Dermis blood vessel endothelial cell (primary cell): ENCODE data around the gene NTN5. TPM values are rescaled to one million over a fixed set of nuclear protein-coding genes. Genes with fewer than 3 reads are reported as not detected.
"Not testable (repeated sequence)": the region's sequence is repeated elsewhere in the genome, so short reads cannot be mapped to it uniquely, and the experiment has no call there.

Experiments
- DNase-seq: peaks from one replicate; pipeline ENCODE4 v3.0.0; 2010
- total RNA-seq: library from RNA; depleted of rRNA; stranded (reverse); fragments of >200 nt; gene quantifications from 2 replicates; pipeline ENCODE4 v1.2.3, GENCODE V29; 2014

NTN5 gene
- total RNA-seq, 1 donor from 2014 or later: not detected

DNA sequence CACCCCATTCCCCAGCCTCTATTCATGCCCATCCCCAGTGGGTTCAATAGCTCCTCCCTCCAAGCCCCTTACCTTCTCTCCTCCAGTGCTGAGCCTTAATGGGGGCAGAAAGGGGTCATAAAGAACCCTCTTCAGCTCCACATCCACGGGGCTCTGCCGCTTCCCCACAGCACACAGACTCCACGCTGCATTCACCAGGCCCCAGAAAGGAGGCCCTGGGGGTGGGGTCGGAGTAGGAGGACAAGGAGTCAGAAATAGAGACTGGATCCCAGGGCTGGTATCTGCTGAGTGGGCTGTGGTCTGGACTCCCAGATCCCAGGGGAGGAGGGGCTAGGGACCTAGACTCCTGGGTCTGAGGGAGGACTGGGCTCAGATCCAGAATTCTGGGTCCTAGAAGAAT is 28.5 kb downstream of the NTN5 start:
- no peak for DNase-seq

GRCh38 chr19:48642862-48643261 is 30.0 kb downstream of the NTN5 start:
- DNase-seq: no peak

DNA sequence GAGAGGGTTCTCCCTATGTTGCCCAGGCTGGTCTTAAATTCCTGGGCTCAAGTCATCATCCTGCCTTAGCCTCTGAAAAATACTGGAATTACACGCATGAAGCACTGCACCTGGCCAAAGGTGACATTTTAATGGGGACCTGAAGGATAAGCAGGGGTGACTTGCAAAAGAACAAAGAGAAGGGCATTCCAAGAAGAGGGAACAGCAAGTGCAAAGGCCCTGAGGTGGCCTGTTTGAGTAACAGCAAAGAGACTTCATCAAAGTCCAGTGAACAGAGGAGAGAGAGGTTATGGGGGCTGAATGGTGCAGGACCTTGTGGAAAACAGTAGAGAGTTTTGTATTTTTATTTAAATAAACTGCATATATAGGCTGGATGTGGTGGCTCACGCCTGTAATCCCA is 31.0 kb downstream of the NTN5 start:
- DNase-seq: no peak

DNA sequence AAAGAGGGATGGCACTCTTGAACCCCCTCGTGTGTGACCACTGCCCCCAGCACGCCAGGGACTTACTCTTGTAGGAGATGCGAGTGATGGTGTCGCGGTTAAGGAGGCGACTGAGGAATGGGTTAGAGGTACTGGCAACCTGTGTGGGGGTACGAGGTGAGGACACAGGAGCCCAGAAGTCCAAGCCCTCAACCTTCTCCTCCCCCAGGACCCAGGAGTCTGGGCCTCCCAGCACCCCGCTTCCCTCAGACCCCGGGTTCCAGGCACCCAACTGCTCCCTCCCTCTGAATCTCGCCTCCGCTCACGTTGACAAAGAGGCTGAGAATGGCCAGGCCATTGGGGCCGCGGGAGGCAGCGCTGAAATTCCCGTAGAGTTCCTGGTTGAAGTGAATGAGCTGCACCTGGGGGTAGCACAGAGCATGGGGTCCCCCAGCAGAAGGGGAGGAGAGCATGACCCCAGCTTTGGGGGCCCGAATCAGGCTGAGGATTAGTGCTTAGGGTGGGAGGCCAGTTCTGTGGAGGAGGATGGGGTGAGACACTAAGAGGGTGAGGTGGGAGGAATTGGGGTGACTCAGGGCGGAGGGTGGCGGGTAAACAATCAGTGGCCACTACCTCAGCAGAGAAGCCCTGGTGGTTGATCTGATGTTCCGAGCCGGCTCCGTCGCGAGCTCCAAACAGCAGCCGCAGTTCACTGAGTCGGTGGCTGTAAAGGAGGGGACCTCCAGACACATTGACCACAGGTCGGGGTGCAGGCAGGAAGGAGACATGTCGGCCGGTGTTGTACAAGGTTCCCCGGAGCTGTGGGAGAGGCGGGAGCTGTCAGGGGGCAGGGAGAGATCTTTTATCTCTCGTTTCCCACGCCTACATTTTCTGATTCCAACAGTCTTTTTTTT is 33.1 kb downstream of the NTN5 start:
- no peak for DNase-seq

DNA sequence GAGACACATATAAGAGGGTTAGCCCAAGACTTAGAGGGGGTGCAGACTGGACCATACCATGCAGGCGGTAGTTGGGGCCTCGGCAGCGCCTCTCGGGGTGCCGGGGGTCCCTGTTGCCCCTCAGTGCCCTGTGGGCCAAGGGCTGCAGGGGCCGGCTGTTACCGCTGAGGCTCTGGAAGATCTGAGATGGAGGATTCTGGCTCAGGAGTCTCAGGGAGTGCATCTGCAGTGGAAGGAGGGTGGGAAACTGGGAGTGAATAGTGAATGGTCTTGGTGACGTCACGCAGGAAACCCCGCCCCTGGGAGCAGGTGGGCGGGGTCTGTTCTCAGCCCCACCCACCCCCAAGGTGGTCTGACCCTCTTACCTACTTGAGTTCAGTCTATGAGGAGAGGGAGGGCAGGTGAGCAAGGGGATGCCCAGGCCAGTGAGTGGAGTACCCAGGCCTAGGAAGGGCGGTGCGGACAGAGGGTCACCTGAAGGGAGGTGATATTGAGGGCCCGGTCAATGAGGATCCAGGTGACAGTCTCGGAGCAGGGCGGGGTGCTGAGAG is 33.9 kb downstream of the NTN5 start:
- peak; percentile 23 for DNase-seq

DNA sequence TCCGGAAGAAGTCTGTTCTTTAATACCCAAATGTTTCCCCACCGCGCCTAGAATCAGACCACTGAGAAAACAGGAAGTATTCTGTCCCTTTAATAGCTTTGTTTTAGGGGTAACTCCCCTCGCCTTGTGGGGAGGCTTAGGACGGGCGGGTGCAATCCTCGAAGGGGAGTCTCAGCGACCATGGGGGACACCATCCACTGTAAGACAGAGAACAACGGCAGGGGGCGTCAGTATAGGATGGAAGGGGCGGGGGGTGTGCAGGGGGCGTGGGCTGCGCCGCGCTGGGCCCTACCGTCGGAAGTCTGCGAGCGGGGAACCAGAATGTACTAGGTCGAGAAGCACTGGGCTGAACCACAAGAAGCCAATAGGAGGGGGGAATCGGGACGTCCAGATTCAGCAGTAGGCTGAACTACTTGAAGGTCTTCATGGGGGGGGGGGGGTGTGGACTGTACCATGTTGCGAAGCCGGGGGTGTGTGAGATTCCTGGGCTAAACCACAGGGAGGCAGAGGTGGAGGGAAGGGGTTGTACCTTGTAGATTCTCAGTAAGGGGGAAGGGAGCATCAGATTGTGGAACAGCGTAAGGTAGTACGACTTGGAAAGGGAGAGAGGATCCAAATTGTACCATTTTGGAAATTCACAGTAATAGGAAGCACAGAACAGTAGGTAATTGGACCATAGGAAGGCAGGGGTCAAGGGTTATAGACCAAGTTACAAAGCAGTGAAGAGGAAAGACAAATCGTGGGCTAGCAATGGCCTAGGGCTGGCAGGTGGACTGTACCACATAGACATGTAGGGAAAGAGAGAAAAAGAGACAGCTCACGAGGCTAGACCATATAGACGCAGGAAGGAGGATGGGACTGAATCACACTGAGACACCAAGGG is 34.6 kb downstream of the NTN5 start:
- DNase-seq: peak; percentile 96

- DNase-seq: peak; percentile 98
Measured at GRCh38 chr19:48637449-48637947, 35.3 kb downstream of the NTN5 start.

DNA sequence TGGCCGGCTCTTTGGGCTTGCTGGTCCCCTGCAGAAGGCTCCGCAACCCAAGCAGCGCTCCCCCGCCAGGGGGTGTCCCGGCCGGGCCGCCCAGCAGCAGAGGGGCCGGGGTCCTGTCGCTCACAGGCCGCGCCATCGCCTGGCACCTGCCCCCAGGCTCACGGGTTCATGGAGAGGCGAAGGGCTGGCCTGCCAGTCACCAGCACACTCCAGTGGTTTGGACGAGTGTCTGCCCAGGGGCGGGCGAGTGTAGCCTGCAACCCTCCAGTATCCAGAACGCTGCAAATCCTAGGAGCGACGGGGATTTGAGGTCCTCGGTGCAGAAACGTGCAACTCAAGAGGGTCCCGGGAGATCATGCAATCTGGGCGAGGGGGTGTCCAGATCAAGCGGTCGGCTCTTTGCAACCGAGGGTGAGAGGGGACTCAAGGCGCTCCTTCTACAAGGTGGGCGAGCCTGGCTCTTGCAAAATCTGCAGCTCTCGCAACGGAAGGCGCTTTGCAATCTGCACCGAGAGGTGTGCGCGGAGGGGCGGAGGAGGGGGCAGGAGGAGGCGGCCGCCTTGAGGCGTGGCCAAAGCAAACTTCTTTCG is 35.9 kb downstream of the NTN5 start, which contains the start of gene DBP:
Gene DBP (minus strand): TSS at position 521 of the 590 bp plus-strand sequence. CDS start 385 bp downstream, at position 136.
- DNase-seq: no peak

DNA sequence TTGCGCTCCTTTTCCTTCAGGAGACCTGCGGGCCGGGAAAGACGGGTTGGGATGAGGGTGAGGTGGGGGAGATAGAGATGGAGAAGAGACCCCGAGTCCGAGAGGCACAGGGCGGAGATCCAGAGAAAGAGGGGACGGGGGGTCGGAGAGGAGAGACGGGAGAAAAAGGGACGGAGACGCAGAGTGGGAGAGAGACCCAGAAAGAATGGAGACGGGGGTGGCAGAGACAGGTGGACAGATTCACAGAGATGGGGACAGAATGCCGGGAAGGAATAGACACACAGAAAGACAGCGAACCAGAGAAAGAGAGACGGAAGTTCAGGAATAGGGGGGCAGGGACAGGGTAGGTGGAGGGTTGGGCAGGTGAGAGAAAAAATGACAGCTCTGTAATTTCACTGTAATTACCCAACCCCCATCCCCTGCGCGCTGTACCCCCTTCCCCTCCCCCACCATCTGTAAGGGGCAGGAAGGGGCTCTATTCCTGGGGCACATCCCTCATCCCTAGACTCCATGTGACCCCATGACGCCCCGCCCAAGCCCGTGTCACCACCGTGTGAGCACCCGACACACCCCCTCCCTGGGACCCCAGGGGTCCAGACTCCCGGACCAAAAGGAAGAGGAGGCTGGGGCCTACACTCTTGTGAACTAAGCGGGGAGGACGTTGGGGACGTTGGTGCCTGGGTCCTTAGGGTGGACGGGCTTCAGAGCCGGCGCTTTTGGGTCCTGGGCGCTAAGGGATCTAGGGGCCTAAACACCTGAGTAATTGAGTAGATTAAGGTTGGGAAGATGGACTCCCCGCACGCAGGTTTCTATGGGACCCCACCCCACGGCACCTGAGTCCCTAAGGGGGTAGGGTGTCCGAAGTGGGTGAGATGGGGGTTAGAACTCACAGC is 36.6 kb downstream of the NTN5 start:
- DNase-seq: no peak

DNA sequence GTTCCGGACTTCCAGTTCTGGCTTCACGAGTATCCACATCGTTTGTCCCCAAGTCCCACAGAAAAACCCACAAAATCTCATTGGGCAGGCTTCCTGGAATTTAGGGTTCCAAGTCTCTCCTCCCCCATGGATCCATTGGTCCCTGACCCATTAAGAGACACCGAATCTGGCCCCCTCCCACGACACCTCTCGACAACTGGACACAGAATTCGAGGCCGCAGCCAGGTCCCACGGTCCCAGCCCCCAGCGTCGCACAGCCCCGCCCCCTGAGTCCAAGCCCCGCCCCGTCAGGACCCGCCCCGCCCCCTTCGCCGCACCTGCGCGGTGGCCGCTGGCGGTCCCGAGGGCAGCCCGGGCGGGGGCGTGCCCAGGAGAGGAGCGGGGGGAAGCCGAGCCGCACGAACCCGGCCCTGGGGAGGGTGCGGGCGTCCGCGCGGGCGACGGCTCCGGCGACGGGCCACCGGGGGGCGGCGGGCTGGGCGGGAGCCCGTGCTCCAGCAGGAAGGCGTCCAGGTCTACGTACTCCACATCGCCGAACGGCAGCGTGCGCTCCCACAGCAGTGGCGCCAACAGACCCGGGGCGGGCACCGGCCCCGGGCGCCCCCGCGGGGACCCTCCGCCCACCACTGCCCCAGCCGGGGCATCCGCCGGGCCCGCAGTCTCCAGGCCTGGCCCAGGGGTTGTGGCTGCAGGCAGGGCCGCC is 37.4 kb downstream of the NTN5 start:
- DNase-seq: peak; percentile 66

DNA sequence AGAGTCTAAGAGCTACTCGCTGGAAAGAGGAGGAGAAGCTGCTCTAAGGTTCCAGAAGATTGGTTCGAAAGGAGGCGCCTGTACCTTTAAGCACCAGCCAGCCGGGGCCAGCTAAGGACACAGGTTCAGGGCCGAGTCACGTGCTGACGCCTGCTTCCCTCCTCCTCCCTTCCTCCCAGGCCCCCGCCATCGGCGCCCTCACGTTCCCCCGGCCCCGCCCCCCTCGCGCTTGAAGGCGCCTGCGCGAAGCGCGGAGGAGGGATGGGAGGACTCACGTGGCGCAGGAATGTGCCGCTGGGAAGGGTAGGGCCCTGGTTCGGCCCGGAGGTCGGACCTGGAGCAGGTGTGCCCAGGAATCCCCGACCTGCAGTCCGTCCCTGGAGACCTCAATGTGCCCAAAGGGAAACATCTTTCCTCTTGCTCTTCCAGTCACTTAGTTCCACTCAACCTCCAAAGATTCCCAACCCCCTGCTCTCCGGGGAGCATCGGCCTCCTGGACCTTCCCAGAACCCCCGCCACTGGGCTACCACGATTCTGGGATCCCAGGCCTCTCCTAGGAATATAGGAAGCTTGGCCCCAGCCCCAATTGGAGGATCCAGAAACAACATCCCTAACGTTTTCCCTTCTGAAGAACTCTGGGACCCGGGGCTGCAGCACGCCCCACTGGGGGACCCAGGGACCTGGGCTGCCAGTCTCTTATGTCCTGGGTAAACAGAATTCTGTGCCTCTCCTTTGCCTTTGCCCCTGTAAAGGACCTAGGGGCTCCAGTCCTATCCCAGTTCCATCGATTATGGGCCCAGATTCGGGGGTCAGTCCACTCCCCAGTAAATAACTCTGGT is 38.2 kb downstream of the NTN5 start:
- peak; percentile 94 for DNase-seq

GRCh38 chr19:48634036-48634342 is 38.8 kb downstream of the NTN5 start:
- no peak for DNase-seq

GRCh38 chr19:48633148-48634035 is 39.4 kb downstream of the NTN5 start:
- no peak for DNase-seq

DNA sequence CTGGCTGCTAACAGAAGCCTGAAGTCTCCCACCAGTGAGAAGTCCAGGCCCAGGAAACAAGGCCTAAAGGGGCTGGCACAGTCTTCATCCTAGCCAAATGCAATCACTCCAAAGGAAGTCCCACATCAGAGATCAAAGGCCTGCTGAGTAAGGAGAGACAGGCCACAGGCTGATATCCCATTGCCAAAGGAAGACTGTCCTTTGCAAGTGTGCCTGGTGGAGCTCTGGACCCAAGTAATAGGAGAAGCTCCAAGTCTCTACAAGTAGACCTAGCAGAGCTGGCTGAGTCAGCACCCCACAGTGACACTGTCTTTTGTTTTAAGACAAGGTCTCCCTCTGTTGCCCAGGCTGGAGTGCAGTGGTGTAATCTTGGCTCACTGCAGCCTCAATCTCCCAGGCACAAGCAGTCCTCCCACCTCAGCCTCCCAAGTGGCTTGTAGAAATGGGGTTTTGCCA is 40.1 kb downstream of the NTN5 start:
- DNase-seq: no peak

- not testable (repeated sequence) for DNase-seq
Measured at GRCh38 chr19:48632286-48632685, 40.5 kb downstream of the NTN5 start.

- no peak for DNase-seq
Measured at GRCh38 chr19:48631225-48631624, 41.6 kb downstream of the NTN5 start.

- peak; percentile 74 for DNase-seq
Measured at GRCh38 chr19:48630296-48631063, 42.3 kb downstream of the NTN5 start.
